ENCODE data around the gene CCNF. TPM values are rescaled to one million over a fixed set of nuclear protein-coding genes. Genes with fewer than 3 reads are reported as not detected.

Gene CCNF
- total RNA-seq, 1 experiment from 2014 or later = 60.8 TPM

DNA sequence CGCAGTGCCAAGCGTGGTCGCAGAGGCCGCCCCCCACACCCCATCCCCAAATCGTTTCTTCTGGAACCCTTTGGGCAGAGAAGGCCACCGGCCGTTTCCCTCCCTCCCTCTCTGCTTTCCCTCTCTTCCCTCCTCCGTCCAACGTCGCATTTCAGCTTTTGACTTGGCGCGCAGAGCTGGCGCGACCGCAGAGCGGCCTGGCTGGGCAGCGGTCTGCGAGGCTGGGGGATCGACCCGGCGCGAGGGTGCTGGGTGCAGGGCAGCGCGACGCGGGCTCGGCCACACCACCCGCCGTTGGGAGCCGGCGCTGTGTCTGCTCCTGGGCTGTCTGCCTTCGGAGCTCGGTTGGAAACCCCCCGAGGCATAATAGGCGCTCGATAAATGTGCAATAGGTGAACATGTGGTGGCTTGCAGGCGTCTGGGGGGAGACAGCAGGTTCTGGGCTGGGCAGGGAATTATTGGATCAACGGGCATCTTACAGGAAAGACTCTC lies 39.0 kb downstream of the CCNF start:
- H3K4me2 ChIP-seq (ENCODE audit: low read length) = peak overlapping the region; percentile 95
- ATAC-seq (peak; percentile 18), DNase-seq (ENCODE audit: low read depth, low spot score) (no peak)
- intact Hi-C loops (cut with micrococcal nuclease) = no loop called here
- TF ChIP-seq, protein P1, sequence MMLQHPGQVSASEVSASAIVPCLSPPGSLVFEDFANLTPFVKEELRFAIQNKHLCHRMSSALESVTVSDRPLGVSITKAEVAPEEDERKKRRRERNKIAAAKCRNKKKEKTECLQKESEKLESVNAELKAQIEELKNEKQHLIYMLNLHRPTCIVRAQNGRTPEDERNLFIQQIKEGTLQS (IDR thresholded peaks at IDR 0.05) = no peak
- TF ChIP-seq CBX3 (IDR thresholded peaks at IDR 0.05; ENCODE audit: low read depth) (no peak), FOSL1 (IDR thresholded peaks at IDR 0.05; ENCODE audit: low read depth) (no peak), EGR1 (IDR thresholded peaks at IDR 0.05; ENCODE audit: low read depth) (no peak), ZFX (IDR thresholded peaks at IDR 0.05) (peak; percentile 44; the same call in 1 of the 2 replicates)
- no peaks in the 10 kb centered on the region for H3K9me3 ChIP-seq (ENCODE audit: control insufficient read depth in 1 of 2, insufficient read depth in 1 of 2, low read depth in 1 of 2, low read length in 2 of 2)
- RAD21 ChIA-PET (ENCODE audit: low non-redundant PET in 1 of 2, low total read pairs in 2 of 2, uncharacterized antibody in 2 of 2, unreplicated experiment in 2 of 2) = interaction anchor here in 1 of 2 experiments (0.7 kb wide), 1 partner anchor 9 kb away, joined by 5 read pairs; no protein-coding TSS in a partner anchor
- H3K27me3 ChIP-seq (ENCODE audit: insufficient read depth, low read length) = no peaks in the 10 kb centered on the region
- H4K20me1 ChIP-seq (ENCODE audit: insufficient read depth) = no peaks in the 10 kb centered on the region
- POLR2A ChIA-PET = interaction anchor here (0.7 to 2.1 kb wide), 2 partner anchors 9 to 390 kb away, joined by 5 to 9 read pairs; partner anchors contain the start of genes PRSS22 and TEDC2
- H3K9me2 ChIP-seq (ENCODE audit: insufficient read depth) = no peaks in the 10 kb centered on the region
- CTCF ChIA-PET = no interaction called here
- peaks cover 28 to 52% of the 10 kb centered on the region in 2 experiments for H3K4me1 ChIP-seq (ENCODE audit: control insufficient read depth in 1 of 2, insufficient read depth in 2 of 2, low read length in 2 of 2)
- no peak overlapping the region for H2AFZ ChIP-seq (ENCODE audit: low read depth, low read length, poor library complexity, severe bottlenecking)
- no peaks in the 10 kb centered on the region for H3K36me3 ChIP-seq (ENCODE audit: control insufficient read depth in 1 of 2, insufficient read depth in 2 of 2, low read length in 2 of 2)
- peak overlapping the region; percentile 83 for H3K9ac ChIP-seq (ENCODE audit: low read length)
- H3K27ac ChIP-seq (ENCODE audit: low read depth, low read length) = peak overlapping the region; percentile 81; the same call in 1 of the 2 replicates
- no TSS peak for BruUV-seq (replicated peaks)
- no peaks in the 10 kb centered on the region for H3K79me2 ChIP-seq (ENCODE audit: insufficient read depth, low read length)
- peak overlapping the region; percentile 39 to 61 for H3K4me3 ChIP-seq (replicated peaks in 1 of 2; ENCODE audit: low read depth in 1 of 2, low read length in 2 of 2)

DNA sequence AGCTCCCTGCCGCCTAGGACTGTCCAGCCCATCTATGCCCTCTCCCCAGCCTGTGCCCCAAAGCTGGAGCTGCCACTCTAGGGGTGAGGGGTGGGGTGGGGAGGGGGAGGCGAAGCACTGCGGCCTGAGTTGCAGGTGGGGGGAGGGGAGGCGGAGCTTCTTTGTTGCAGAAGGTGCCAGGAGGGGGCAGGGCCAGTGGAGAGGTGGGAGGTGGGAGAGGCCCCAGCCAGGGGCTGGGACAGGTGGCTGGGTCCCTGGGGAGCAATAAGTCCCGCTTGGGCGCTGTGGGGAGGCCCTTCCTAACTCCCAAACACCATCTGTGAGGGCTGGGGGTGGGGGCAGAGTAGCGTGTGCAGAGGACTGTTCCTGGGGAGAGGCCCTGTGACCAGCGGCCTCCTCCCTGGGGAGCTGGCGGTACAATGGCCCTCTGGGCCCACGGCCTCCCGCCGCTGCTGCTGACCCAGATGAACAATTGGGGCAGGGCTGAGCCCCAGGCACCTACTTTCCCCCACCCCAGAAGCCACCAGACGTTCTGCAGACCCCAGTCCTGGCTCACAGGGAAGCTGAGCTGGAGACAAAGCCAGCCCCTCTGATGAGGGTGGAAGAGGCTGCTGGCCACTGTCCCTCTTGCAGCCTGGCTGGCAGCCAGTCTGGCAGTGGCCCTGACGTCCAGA lies 39.6 kb downstream of the CCNF start:
- Histone ChIP-seq H4K20me1 (ENCODE audit: insufficient read depth) (no peaks in the 10 kb centered on the region), H3K9ac (ENCODE audit: low read length) (peak overlapping the region; percentile 83), H3K27ac (ENCODE audit: low read depth, low read length) (peak overlapping the region; percentile 81; the same call in 1 of the 2 replicates), H3K27me3 (ENCODE audit: insufficient read depth, low read length) (no peaks in the 10 kb centered on the region), H2AFZ (ENCODE audit: low read depth, low read length, poor library complexity, severe bottlenecking) (no peak overlapping the region), H3K4me1 (ENCODE audit: control insufficient read depth in 1 of 2, insufficient read depth in 2 of 2, low read length in 2 of 2) (peaks cover 30 to 56% of the 10 kb centered on the region in 2 experiments), H3K79me2 (ENCODE audit: insufficient read depth, low read length) (no peaks in the 10 kb centered on the region), H3K4me3 (replicated peaks in 1 of 2; ENCODE audit: low read depth in 1 of 2, low read length in 2 of 2) (peak overlapping the region; percentile 39 to 61), H3K4me2 (ENCODE audit: low read length) (peak overlapping the region; percentile 95), H3K9me3 (ENCODE audit: control insufficient read depth in 1 of 2, insufficient read depth in 1 of 2, low read depth in 1 of 2, low read length in 2 of 2) (no peaks in the 10 kb centered on the region), H3K9me2 (ENCODE audit: insufficient read depth) (no peaks in the 10 kb centered on the region), H3K36me3 (ENCODE audit: control insufficient read depth in 1 of 2, insufficient read depth in 2 of 2, low read length in 2 of 2) (no peaks in the 10 kb centered on the region)
- intact Hi-C loops (cut with micrococcal nuclease) = no loop called here
- no peak for DNase-seq (ENCODE audit: low read depth, low spot score)
- BruUV-seq (replicated peaks) = no TSS peak
- ATAC-seq = no peak
- RAD21 ChIA-PET (ENCODE audit: low non-redundant PET in 1 of 2, low total read pairs in 2 of 2, uncharacterized antibody in 2 of 2, unreplicated experiment in 2 of 2) = interaction anchor here in 1 of 2 experiments (0.7 kb wide), 1 partner anchor 10 kb away, joined by 5 read pairs; no protein-coding TSS in a partner anchor
- CTCF ChIA-PET = interaction anchor here (0.6 to 1.6 kb wide), 3 partner anchors 23 to 32 kb away, joined by 3 to 4 read pairs (median 3); no protein-coding TSS in a partner anchor
- TF ChIP-seq ZNF274 (IDR thresholded peaks at IDR 0.05; ENCODE audit: low read depth, low read length) = no peak
- TF ChIP-seq JUND (IDR thresholded peaks at IDR 0.05) = no peak
- TF ChIP-seq POLR2A (IDR thresholded peaks at IDR 0.05; ENCODE audit: borderline replicate concordance, extremely low read depth, insufficient read depth, insufficient read length) = peak; percentile 30
- POLR2A ChIA-PET = interaction anchor here (0.6 to 2.1 kb wide), 4 partner anchors 9 to 389 kb away, joined by 3 to 9 read pairs (median 4); partner anchors contain the start of genes MLST8, PRSS22 and TEDC2
